Fibroblast of lung (primary cell): ENCODE measurements around the gene GRM4. TPM values are rescaled to one million over a fixed set of nuclear protein-coding genes. Genes with fewer than 3 reads are reported as not detected.

Source experiments
- DNase-seq, 2 donors: peaks; one replicate each; pipeline versions ENCODE4 v3.0.0 to v3.0.0-alpha.2; 2010; ENCODE audit warnings: low read depth in 2 of 2
- H2AFZ ChIP-seq: 2 replicates; pipeline ENCODE4 v1.5.1; 2012; ENCODE audit warnings: low read length, control low read depth, inconsistent platforms
- H3K27ac ChIP-seq: 2 replicates; pipeline ENCODE4 v1.5.1; 2011; ENCODE audit warnings: low read length, control low read depth; ENCODE audit not compliant: insufficient read depth
- H3K27me3 ChIP-seq: 2 replicates; pipeline ENCODE4 v1.5.1; 2011; ENCODE audit warnings: mild to moderate bottlenecking, low read length; ENCODE audit not compliant: control insufficient read depth, insufficient read depth
- H3K36me3 ChIP-seq: 2 replicates; pipeline ENCODE4 v1.5.1; 2011; ENCODE audit warnings: low read length; ENCODE audit not compliant: control insufficient read depth, insufficient read depth
- H3K4me1 ChIP-seq: 2 replicates; pipeline ENCODE4 v1.5.1; 2011; ENCODE audit warnings: low read length; ENCODE audit not compliant: control insufficient read depth, insufficient read depth; ENCODE audit errors: extremely low read depth
- H3K4me2 ChIP-seq: 2 replicates; pipeline ENCODE4 v1.5.1; 2011; ENCODE audit warnings: low read length, control low read depth; ENCODE audit not compliant: insufficient read depth; ENCODE audit errors: extremely low read depth
- H3K4me3 ChIP-seq, 4 experiments: fragments of 200-600 bp in 1 of 4; sonication (generic) in 1 of 4; replicated peaks in 1 of 4; 2 replicates each; pipeline ENCODE4 v1.5.1; 2011 to 2016; ENCODE audit warnings: low read length in 4 of 4, low read depth in 3 of 4, mild to moderate bottlenecking in 3 of 4, control low read depth in 2 of 4, inconsistent platforms in 1 of 4, mixed read lengths in 1 of 4; ENCODE audit not compliant: insufficient read depth in 1 of 4; ENCODE audit errors: control extremely low read depth in 1 of 4
- H3K79me2 ChIP-seq: 2 replicates; pipeline ENCODE4 v1.5.1; 2012; ENCODE audit warnings: mild to moderate bottlenecking, low read length, inconsistent platforms; ENCODE audit not compliant: control insufficient read depth, insufficient read depth
- H3K9ac ChIP-seq: 2 replicates; pipeline ENCODE4 v1.5.1; 2011; ENCODE audit warnings: mild to moderate bottlenecking, low read length, control low read depth; ENCODE audit not compliant: insufficient read depth
- H3K9me3 ChIP-seq: 2 replicates; pipeline ENCODE4 v1.5.1; 2012; ENCODE audit warnings: low read depth, low read length; ENCODE audit not compliant: control insufficient read depth, insufficient read depth
- H4K20me1 ChIP-seq: 2 replicates; pipeline ENCODE4 v1.5.1; 2011; ENCODE audit warnings: low read length; ENCODE audit not compliant: control insufficient read depth, insufficient read depth; ENCODE audit errors: extremely low read depth
- CTCF ChIP-seq, 2 donors: IDR thresholded peaks in 1 of 2; conservative IDR thresholded peaks in 1 of 2; 1 replicate in 1 of 2; 2 replicates in 1 of 2; pipeline ENCODE4 v1.5.1; 2011 to 2012; ENCODE audit warnings: low read length in 2 of 2, control low read depth in 1 of 2, inconsistent platforms in 1 of 2, low read depth in 1 of 2, mild to moderate bottlenecking in 1 of 2
- EZH2 ChIP-seq: IDR thresholded peaks from 2 replicates; pipeline ENCODE4 v1.5.1; 2012; ENCODE audit warnings: low read length, control low read depth, mild to moderate bottlenecking; ENCODE audit errors: missing control alignments
- polyA plus RNA-seq, 2 donors: library from polyadenylated mRNA; depleted of rRNA in 1 of 2; stranded (reverse) in 1 of 2; unstranded in 1 of 2; fragments of >200 nt; gene quantifications; 2 replicates each; pipeline ENCODE4 v1.2.1, GENCODE V29; 2011 to 2012; ENCODE audit warnings: missing spikeins in 1 of 2
- total RNA-seq: library from RNA; depleted of rRNA; stranded (reverse); fragments of >200 nt; gene quantifications from 2 replicates; pipeline ENCODE4 v1.2.1, GENCODE V29; 2014

Gene GRM4
- total and polyA plus RNA-seq, 2 donors (not counting 1 experiment from before 2014, with no cell fraction given): under 0.01 TPM; not detected in 1

DNA sequence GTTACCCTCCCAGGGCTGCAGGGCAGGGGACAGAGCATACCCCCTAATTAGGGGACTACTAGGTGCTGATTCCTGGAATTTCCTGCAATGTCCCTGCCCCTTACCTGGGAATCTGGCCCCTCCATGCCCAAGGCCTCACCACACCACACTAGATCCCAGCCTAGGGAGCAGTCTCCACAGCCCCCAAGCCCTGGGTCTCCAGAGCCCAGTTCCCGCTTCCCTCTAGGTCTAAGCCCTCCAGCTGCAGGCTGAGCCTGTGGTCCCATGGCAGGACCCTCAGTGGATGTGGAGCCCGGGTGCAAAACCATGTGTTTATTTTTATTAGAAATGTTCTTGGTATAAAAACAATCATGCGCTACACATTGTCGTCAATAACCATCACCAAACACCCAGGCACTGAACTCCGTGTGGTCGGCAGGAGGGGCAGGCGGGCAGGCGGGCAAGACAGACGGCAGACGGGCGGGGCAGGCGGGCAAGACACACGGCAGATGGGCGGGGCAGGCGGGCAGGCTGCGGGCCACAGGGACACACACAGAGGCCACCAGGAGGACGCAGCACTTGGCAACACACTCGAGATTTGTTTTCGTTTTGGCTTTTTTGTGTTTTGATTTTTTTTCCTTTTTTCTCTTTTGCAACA is 124.2 kb downstream of the GRM4 start:
- Histone ChIP-seq H3K27me3 (peaks cover 3% of the 10 kb centered on the region), H3K9me3 (no peaks in the 10 kb centered on the region)

GRCh38 chr6:34020807-34021553 is 124.9 kb downstream of the GRM4 start:
- Histone ChIP-seq H3K9ac (no peak overlapping the region), H3K79me2 (no peaks in the 10 kb centered on the region), H3K4me1 (no peaks in the 10 kb centered on the region), H3K27ac (no peak overlapping the region), H2AFZ (no peak overlapping the region), H3K4me2 (no peak overlapping the region), H4K20me1 (no peaks in the 10 kb centered on the region), H3K36me3 (no peaks in the 10 kb centered on the region), H3K9me3 (no peaks in the 10 kb centered on the region), H3K4me3 (no peak overlapping the region), H3K27me3 (peaks cover 3% of the 10 kb centered on the region)
- no peak for DNase-seq
- TF ChIP-seq EZH2: no peak
- TF ChIP-seq CTCF (conservative IDR thresholded peaks at IDR 0.05 in 1 of 2, IDR thresholded peaks at IDR 0.05 in 1 of 2; ENCODE audit: low read depth in 1 of 2, low read length in 2 of 2): no peak

More for the DNA sequence above, 124.2 kb downstream of the GRM4 start:
- Histone ChIP-seq H3K4me1 (no peaks in the 10 kb centered on the region), H3K27ac (no peak overlapping the region), H2AFZ (no peak overlapping the region), H3K9ac (no peak overlapping the region), H3K4me3 (no peak overlapping the region), H3K79me2 (no peaks in the 10 kb centered on the region), H4K20me1 (no peaks in the 10 kb centered on the region), H3K36me3 (no peaks in the 10 kb centered on the region), H3K4me2 (no peak overlapping the region)
- no peak for DNase-seq
- TF ChIP-seq EZH2: no peak
- TF ChIP-seq CTCF (conservative IDR thresholded peaks at IDR 0.05 in 1 of 2, IDR thresholded peaks at IDR 0.05 in 1 of 2; ENCODE audit: low read depth in 1 of 2, low read length in 2 of 2): no peak

GRCh38 chr6:34020278-34020677 is 125.6 kb downstream of the GRM4 start:
- no peak overlapping the region for H3K4me3 ChIP-seq
- no peak overlapping the region for H2AFZ ChIP-seq
- no peak for DNase-seq
- H3K36me3 ChIP-seq: no peaks in the 10 kb centered on the region
- no peaks in the 10 kb centered on the region for H3K9me3 ChIP-seq
- H3K27ac ChIP-seq: no peak overlapping the region
- H4K20me1 ChIP-seq: no peaks in the 10 kb centered on the region
- peaks cover 3% of the 10 kb centered on the region for H3K27me3 ChIP-seq
- no peaks in the 10 kb centered on the region for H3K4me1 ChIP-seq
- TF ChIP-seq EZH2 (no peak), CTCF (conservative IDR thresholded peaks at IDR 0.05 in 1 of 2, IDR thresholded peaks at IDR 0.05 in 1 of 2; ENCODE audit: low read depth in 1 of 2, low read length in 2 of 2) (no peak)
- no peak overlapping the region for H3K4me2 ChIP-seq
- H3K79me2 ChIP-seq: no peaks in the 10 kb centered on the region
- H3K9ac ChIP-seq: no peak overlapping the region
